HG03558 (cell line): ENCODE data around the gene RNF183.
"Not testable (repeated sequence)": the region's sequence is repeated elsewhere in the genome, so short reads cannot be mapped to it uniquely, and the experiment has no call there.

Source experiments
- ATAC-seq: cut with Tn5 transposase; IDR thresholded peaks from one replicate; pipeline ENCODE4 v1.9.1; 2021; ENCODE audit warnings: moderate number of reproducible peaks; ENCODE audit not compliant: unreplicated experiment; ENCODE audit errors: extremely low read depth

RNF183 gene

DNA sequence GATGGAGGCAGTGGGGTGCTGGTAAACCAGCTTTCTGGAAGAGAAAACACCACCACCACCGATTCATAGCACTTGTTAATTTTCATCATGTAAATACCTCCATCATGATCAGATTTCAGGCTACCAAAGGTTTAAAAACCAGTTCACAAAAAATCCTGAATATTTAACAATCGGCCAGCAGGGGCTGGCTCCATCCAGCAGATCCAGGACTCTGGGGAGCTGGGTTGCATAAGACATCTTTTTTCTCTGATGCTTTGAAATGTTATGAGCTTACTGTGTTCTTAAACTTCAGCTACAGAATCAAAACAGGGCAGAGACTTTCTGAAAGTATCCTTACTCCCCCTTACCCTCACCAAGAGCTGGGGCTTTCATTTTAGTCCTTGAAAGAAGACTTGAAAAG, 14.6 kb upstream of the RNF183 start:
- ATAC-seq, result no peak

GRCh38 chr9:113316030-113316429, 12.9 kb upstream of the RNF183 start:
- no peak for ATAC-seq

DNA sequence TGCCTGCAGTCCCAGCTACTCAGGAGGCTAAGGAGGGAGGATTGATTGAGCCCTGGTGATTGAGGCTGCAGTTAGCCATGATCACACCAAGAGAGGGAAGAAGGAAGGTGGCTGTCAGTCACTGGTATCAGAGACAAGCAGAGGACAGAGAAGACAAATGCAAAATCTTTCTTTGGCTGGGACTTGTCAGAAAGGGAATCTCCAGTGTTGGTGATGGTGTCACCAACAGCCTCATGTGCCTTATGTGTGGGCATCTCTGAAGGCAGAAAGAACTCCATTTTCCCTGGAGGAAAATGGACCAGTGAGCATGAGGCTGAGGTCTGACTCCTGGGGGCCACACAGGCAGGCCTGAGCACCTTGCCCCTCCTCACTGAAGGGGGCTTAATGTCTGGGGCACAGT, 12.1 kb upstream of the RNF183 start:
- ATAC-seq, result no peak

DNA sequence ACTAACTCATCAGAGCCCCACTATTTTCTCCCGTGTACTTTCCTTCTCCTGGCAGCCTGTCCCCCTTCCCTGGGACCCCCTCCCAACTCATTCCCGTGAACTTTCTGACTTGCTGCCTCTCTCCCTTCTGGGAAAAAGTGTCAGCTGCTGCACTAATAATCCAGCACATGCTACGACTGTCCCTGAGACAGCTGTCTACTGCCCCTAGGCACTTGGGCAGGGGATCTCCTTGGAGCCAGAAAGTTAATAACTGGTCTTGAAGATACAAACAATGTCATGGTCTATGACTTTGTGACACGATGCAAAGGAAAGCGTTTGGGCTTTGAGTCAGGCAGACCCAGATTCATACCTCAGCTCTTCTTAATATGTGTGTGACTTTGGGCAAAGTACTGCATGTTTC, 10.1 kb upstream of the RNF183 start:
- ATAC-seq, result no peak

DNA sequence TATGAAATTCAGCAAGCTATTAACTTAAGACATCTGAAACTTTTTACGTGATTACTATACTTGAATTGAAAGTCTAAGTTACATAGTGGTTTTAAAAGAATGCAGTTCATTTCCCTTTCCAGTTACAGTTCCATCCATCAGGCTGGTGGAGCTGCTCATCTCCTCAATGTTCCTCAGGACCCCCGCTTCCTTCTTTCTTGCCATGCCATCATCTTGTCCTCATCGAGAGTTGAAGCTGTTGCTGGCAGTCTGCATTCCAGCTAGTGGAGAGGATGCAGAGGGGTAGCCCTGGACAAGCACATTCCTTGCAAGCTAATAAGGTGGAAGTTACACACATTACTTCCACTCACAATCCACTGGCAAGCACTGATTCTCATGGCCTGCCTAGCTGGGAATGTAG, 8.8 kb upstream of the RNF183 start:
- ATAC-seq, result no peak

DNA sequence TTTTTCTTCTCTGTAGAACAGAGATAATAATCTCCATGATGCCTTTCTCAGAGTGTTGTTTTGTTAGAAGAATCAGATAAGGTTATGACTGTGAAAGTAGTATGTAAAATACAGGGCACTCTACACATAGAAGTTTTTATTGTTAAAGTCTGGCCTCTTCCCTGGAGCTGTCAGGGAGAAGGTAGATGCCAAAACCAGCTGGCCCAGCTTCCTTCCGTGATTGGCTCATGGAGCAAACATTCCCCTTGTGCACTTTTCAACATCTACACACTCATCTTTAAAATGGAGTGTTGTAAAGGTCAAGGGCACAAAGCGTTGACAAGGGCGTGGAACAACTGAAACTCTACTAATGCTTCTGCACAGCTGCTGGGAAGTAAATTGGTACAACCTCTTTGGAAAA, 7.4 kb upstream of the RNF183 start:
- no peak for ATAC-seq

- ATAC-seq, result no peak
Measured at GRCh38 chr9:113309204-113309813, 6.1 kb upstream of the RNF183 start.

- ATAC-seq, result no peak
Measured at GRCh38 chr9:113307396-113307975, 4.3 kb upstream of the RNF183 start.

GRCh38 chr9:113306566-113306965, 3.4 kb upstream of the RNF183 start:
- no peak for ATAC-seq

DNA sequence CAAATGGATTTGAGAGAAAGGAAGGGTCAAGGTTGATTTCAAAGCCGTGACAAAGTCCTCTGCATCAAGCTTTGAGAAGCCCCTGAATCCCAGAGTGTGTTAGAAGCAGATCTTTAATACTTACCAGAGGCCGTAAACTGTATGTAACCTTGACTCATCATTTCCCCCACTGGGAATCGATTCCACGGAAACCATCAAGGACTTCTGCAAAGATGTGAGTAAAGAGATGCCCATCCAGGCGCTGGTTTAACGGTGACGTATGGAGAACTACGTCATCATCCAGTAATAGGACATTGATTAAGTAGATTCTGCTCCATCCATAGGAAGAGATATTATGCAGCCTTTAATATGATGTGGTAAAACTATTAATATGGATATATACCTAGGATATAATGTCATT, 1.6 kb downstream of the RNF183 start:
- ATAC-seq, result no peak

- no peak for ATAC-seq
Measured at GRCh38 chr9:113299800-113300292, 3.3 kb downstream of the RNF183 start.

DNA sequence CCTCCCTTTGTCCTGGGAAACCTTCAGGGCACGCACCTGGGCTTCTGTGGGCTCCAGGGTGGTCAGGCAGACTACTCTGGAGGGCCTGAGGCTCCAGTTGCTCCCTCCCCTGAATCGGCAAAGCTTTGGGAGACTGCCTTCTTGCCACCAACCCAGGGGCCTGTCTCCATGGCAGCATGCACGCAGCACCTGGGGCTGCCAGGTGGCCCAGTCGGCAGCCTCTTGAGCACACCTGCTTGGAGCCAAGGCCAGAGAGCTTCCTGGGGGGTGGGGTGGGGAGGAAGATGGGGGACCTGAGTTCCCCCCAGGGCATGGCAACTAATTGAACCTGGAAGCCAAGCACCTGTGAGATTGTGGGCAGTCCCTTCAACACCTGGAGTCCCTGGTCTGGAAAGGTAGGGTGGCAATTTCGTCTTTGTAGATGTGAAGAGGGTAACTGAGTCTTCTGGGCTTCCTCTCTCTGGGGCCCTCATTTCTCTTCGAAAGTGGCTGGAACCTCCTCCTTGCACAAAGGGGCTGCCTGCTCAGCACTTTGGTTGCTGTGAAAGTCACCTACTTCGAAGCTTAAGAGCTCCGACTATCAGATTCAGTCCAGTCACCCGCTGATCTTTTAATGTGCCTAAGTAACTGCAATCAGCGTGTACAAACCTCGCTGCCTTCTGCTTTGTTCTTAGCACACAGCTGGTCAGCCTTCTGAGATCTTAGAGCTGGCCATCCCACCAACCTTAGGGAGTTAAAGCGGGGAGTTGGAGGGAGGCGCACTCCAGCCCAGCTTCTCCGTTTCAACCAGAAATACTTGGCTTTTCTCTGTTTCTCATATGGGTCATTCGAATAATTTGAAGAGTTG, 4.0 kb downstream of the RNF183 start:
- ATAC-seq, result no peak

DNA sequence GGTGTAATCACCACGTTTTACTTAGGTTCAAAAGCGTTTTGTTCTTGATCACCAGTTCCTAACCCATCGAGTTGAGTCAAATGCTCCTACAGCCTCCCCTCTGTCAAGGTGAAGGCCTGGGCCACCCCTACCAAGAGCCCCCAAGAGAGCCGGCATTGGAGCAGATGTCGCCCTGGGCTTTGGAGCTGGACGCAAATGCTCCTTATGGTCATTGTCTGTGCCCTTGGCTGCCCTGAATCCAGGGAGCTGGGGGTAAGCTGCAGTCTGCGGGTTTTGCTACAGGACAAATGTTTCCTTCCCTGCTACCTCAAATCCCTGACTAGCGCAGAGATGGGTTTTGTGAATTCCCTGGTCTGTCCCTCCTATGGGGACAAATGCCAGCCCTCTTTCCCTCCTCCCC, 4.9 kb downstream of the RNF183 start:
- ATAC-seq, result no peak

- ATAC-seq, result no peak
Measured at GRCh38 chr9:113296796-113297558, 6.2 kb downstream of the RNF183 start.

DNA sequence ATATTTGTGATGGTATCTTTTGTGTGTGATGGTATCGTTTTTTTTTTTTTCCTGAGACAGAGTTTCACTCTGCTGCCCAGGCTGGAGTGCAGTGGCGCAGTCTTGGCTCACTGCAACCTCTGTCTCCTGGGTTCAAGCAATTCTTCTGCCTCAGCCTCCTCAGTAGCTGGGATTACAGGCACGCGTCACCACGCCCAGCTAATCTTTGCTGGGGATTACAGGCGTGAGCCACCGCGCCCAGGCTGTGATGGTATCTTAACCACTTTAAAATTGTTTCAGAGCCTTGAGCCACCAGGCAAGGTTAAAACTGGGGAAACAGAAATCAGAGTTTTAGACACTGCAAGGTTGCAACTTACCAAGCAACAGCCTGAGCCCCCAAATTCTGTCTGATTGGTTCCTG, 6.9 kb downstream of the RNF183 start:
- not testable (repeated sequence) for ATAC-seq

DNA sequence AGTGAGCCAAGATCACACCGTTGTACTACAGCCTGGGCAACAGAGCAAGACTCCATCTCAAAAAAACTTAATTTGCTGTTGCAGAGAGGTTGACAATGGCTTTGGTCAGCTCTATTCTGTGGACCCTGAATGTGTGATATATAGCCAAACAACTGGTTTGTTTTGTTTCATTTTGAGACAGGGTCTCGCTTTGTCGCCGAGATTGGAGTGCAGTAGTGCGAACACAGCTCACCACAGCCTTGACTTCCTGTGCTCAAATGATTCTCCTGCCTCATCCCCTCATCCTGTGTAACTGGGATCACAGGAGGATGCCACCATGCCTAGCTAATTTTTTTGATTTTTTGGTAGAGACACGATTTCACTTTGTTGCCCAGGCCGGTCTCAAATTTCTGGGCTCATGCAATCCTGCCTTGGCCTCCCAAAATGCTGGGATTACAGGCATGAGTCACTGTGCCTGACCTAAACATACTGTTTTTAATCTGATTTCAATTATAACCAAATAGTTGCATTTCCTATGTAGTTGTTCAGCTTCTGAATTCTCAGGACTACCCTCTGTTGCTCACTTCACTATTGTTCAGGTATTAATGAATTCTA, 9.8 kb downstream of the RNF183 start:
- ATAC-seq, result no peak

DNA sequence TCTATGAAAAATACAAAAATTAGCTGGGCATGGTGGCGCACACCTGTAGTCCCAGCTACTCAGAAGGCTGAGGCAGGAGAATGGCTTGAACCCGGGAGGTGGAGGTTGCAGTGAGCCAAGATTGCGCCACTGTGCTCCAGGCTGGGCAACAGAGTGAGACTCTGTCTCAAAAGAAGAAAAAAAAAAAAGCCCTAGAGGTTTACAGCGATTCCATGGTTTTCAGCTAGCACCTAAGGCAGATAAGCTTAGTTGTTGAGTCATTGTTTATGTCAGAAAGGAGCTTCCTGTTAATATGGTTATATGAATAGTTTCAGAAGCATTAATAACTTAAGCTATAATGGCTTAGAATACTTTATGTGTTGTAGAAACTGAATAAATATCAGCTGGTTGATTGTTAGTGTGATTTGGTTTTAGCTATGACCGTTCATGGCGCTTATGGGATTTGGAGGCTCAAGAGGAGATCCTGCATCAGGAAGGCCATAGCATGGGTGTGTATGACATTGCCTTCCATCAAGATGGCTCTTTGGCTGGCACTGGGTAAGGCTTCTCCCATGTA, 13.0 kb downstream of the RNF183 start:
- ATAC-seq, result no peak

- ATAC-seq, result no peak
Measured at GRCh38 chr9:113289091-113289490, 14.1 kb downstream of the RNF183 start.

DNA sequence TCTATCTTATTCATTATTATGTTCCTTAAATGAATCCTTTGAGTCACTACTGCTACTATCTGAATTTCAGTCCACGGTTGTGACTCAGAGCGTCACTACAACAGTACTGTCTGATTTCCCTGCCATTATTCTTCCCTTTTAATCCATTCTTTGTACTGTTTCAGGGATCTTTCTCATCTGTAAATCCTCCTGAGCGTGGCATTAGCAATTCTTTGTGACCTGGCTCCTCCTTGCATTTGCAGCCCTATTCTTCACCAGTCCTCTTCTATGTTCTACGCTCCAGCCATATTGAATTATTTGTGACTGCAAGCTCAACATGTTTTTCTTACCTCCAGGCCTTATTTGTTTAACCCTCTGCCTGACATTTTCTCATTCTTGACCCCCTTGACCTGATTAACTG, 21.8 kb downstream of the RNF183 start:
- ATAC-seq, result no peak

- ATAC-seq, result no peak
Measured at GRCh38 chr9:113278840-113279239, 24.3 kb downstream of the RNF183 start.
